SU-DHL-6 (cell line): ENCODE data around the gene NKX1-2.

Experiments
- CTCF ChIP-seq: fragments of 200-600 bp; sonication (generic); IDR thresholded peaks from one replicate; pipeline ENCODE4 v1.5.1; 2017; ENCODE audit warnings: antibody characterized with exemption, mild to moderate bottlenecking, low read length, moderate library complexity; ENCODE audit not compliant: insufficient read depth, poor library complexity, severe bottlenecking
- EZH2phosphoT487 ChIP-seq: fragments of 200-600 bp; sonication (generic), shearing (Covaris generic); conservative IDR thresholded peaks from 2 replicates; pipeline ENCODE4 v1.6.1; 2018; ENCODE audit warnings: mild to moderate bottlenecking, antibody characterized with exemption, low read length, moderate library complexity, mixed read lengths

GRCh38 chr10:124417895-124418725 lies 31.7 kb downstream of the NKX1-2 start:
- TF ChIP-seq CTCF (no peak), EZH2phosphoT487 (no peak)
